Muscle layer of colon (tissue), 2 donors: ENCODE measurements around the gene PCDH15.
"Not testable (repeated sequence)": the region's sequence is repeated elsewhere in the genome, so short reads cannot be mapped to it uniquely, and the experiment has no call there.

Experiments used
- H3K27ac ChIP-seq: one replicate; pipeline ENCODE4 v1.7.0; 2013; ENCODE audit warnings: low read depth, mild to moderate bottlenecking, low read length, moderate library complexity
- H3K27me3 ChIP-seq, 2 donors: one replicate each; pipeline ENCODE4 v1.7.0; 2013; ENCODE audit warnings: low read length in 2 of 2, mild to moderate bottlenecking in 2 of 2; ENCODE audit not compliant: insufficient read depth in 2 of 2, control insufficient read depth in 1 of 2
- H3K36me3 ChIP-seq: one replicate; pipeline ENCODE4 v1.7.0; 2013; ENCODE audit warnings: mild to moderate bottlenecking, low read length; ENCODE audit not compliant: insufficient read depth
- H3K4me1 ChIP-seq: one replicate; pipeline ENCODE4 v1.7.0; 2013; ENCODE audit warnings: mild to moderate bottlenecking, low read length; ENCODE audit not compliant: insufficient read depth
- H3K4me3 ChIP-seq, 2 donors: one replicate each; pipeline ENCODE4 v1.7.0; 2013; ENCODE audit warnings: low read length in 2 of 2, low read depth in 1 of 2, mild to moderate bottlenecking in 1 of 2, moderate library complexity in 1 of 2
- H3K9ac ChIP-seq: one replicate; pipeline ENCODE4 v1.7.0; 2013; ENCODE audit warnings: low read length
- H3K9me3 ChIP-seq: one replicate; pipeline ENCODE4 v1.7.0; 2013; ENCODE audit warnings: mild to moderate bottlenecking, low read length
- donor health status: abdominal sarcoma.
- donor health status: Adenocarcinoma of cecum.

PCDH15 gene

GRCh38 chr10:54550016-54550415, 251.0 kb downstream of the PCDH15 start:
- H3K27ac ChIP-seq, result no peak overlapping the region

GRCh38 chr10:54531296-54531695, 269.7 kb downstream of the PCDH15 start:
- no peaks in the 10 kb centered on the region for H3K36me3 ChIP-seq
- no peaks in the 10 kb centered on the region for H3K27me3 ChIP-seq
- H3K9me3 ChIP-seq, result no peaks in the 10 kb centered on the region
- H3K9ac ChIP-seq, result no peak overlapping the region
- H3K4me3 ChIP-seq, result no peak overlapping the region
- no peaks in the 10 kb centered on the region for H3K4me1 ChIP-seq
- no peak overlapping the region for H3K27ac ChIP-seq

More at GRCh38 chr10:54550016-54550415, 251.0 kb downstream of the PCDH15 start:
- Histone ChIP-seq H3K9ac (no peak overlapping the region), H3K9me3 (no peaks in the 10 kb centered on the region), H3K36me3 (no peaks in the 10 kb centered on the region), H3K4me1 (no peaks in the 10 kb centered on the region), H3K4me3 (no peak overlapping the region), H3K27me3 (no peaks in the 10 kb centered on the region)

- Histone ChIP-seq H3K27me3 (no peaks in the 10 kb centered on the region), H3K9ac (no peak overlapping the region), H3K27ac (no peak overlapping the region), H3K4me1 (no peaks in the 10 kb centered on the region), H3K36me3 (no peaks in the 10 kb centered on the region), H3K9me3 (no peaks in the 10 kb centered on the region), H3K4me3 (no peak overlapping the region)
These were observed 270.7 kb downstream of the PCDH15 start for GRCh38 chr10:54530299-54530698.

GRCh38 chr10:54525816-54526215, 275.2 kb downstream of the PCDH15 start:
- Histone ChIP-seq H3K4me1 (no peaks in the 10 kb centered on the region), H3K9me3 (no peaks in the 10 kb centered on the region), H3K4me3 (no peak overlapping the region), H3K27ac (no peak overlapping the region), H3K36me3 (no peaks in the 10 kb centered on the region), H3K27me3 (no peaks in the 10 kb centered on the region), H3K9ac (no peak overlapping the region)

- H3K27me3 ChIP-seq, H3K4me1 ChIP-seq, H3K9ac ChIP-seq, H3K36me3 ChIP-seq, H3K9me3 ChIP-seq, H3K27ac ChIP-seq, H3K4me3 ChIP-seq: not testable (repeated sequence)
These were observed 285.8 kb downstream of the PCDH15 start for GRCh38 chr10:54515244-54515643.

GRCh38 chr10:54503863-54504262, 297.2 kb downstream of the PCDH15 start:
- no peaks in the 10 kb centered on the region for H3K27me3 ChIP-seq
- H3K36me3 ChIP-seq, result no peaks in the 10 kb centered on the region
- no peak overlapping the region for H3K9ac ChIP-seq
- H3K4me1 ChIP-seq, result no peaks in the 10 kb centered on the region
- no peaks in the 10 kb centered on the region for H3K9me3 ChIP-seq
- no peak overlapping the region for H3K4me3 ChIP-seq
- H3K27ac ChIP-seq, result no peak overlapping the region

- Histone ChIP-seq H3K9ac (no peak overlapping the region), H3K36me3 (no peaks in the 10 kb centered on the region), H3K27ac (no peak overlapping the region), H3K4me3 (no peak overlapping the region), H3K27me3 (no peaks in the 10 kb centered on the region), H3K4me1 (no peaks in the 10 kb centered on the region), H3K9me3 (no peaks in the 10 kb centered on the region)
These were observed 299.1 kb downstream of the PCDH15 start for GRCh38 chr10:54501929-54502328.

GRCh38 chr10:54496852-54497251, 304.2 kb downstream of the PCDH15 start:
- Histone ChIP-seq H3K4me3 (no peak overlapping the region), H3K27ac (no peak overlapping the region), H3K36me3 (no peaks in the 10 kb centered on the region), H3K9me3 (no peaks in the 10 kb centered on the region), H3K9ac (no peak overlapping the region), H3K4me1 (no peaks in the 10 kb centered on the region), H3K27me3 (no peaks in the 10 kb centered on the region)

- Histone ChIP-seq H3K9ac (no peak overlapping the region), H3K4me1 (no peaks in the 10 kb centered on the region), H3K4me3 (no peak overlapping the region), H3K27me3 (no peaks in the 10 kb centered on the region), H3K36me3 (no peaks in the 10 kb centered on the region), H3K27ac (no peak overlapping the region), H3K9me3 (no peaks in the 10 kb centered on the region)
These were observed 313.3 kb downstream of the PCDH15 start for GRCh38 chr10:54487743-54488142.

- Histone ChIP-seq H3K4me3 (no peak overlapping the region), H3K36me3 (no peaks in the 10 kb centered on the region), H3K27ac (no peak overlapping the region), H3K27me3 (no peaks in the 10 kb centered on the region), H3K9me3 (no peaks in the 10 kb centered on the region), H3K4me1 (no peaks in the 10 kb centered on the region), H3K9ac (no peak overlapping the region)
These were observed 315.1 kb downstream of the PCDH15 start for GRCh38 chr10:54485971-54486370.

- Histone ChIP-seq H3K27ac (no peak overlapping the region), H3K4me3 (no peak overlapping the region), H3K27me3 (no peaks in the 10 kb centered on the region), H3K9me3 (no peaks in the 10 kb centered on the region), H3K4me1 (no peaks in the 10 kb centered on the region), H3K36me3 (no peaks in the 10 kb centered on the region), H3K9ac (no peak overlapping the region)
These were observed 316.8 kb downstream of the PCDH15 start for GRCh38 chr10:54484186-54484585.

GRCh38 chr10:54478601-54479000, 322.4 kb downstream of the PCDH15 start:
- Histone ChIP-seq H3K27me3 (no peaks in the 10 kb centered on the region), H3K36me3 (no peaks in the 10 kb centered on the region), H3K27ac (no peak overlapping the region), H3K9ac (no peak overlapping the region), H3K9me3 (no peaks in the 10 kb centered on the region), H3K4me3 (no peak overlapping the region), H3K4me1 (no peaks in the 10 kb centered on the region)
